SK-N-SH treated with all-trans-retinoic acid at 6 μM for 48 hours (cell line): Measurements from ENCODE around the gene C17orf107.

ENCODE experiments used
- PATZ1 ChIP-seq: fragments of 250-450 bp; sonication (Bioruptor Pico); IDR thresholded peaks from 2 replicates; pipeline ENCODE4 v1.8.0; 2020; ENCODE audit warnings: mild to moderate bottlenecking, moderate library complexity, borderline replicate concordance
- RARB ChIP-seq: fragments of 250-450 bp; sonication (Bioruptor Pico); IDR thresholded peaks from 2 replicates; pipeline ENCODE4 v1.8.0; 2021; ENCODE audit warnings: mild to moderate bottlenecking, moderate library complexity
- ZNF565 ChIP-seq: fragments of 450-650 bp; formaldehyde crosslinking; conservative IDR thresholded peaks from 2 replicates; pipeline ENCODE4 v1.5.0; 2020; ENCODE audit warnings: low read depth, mild to moderate bottlenecking, moderate library complexity

DNA sequence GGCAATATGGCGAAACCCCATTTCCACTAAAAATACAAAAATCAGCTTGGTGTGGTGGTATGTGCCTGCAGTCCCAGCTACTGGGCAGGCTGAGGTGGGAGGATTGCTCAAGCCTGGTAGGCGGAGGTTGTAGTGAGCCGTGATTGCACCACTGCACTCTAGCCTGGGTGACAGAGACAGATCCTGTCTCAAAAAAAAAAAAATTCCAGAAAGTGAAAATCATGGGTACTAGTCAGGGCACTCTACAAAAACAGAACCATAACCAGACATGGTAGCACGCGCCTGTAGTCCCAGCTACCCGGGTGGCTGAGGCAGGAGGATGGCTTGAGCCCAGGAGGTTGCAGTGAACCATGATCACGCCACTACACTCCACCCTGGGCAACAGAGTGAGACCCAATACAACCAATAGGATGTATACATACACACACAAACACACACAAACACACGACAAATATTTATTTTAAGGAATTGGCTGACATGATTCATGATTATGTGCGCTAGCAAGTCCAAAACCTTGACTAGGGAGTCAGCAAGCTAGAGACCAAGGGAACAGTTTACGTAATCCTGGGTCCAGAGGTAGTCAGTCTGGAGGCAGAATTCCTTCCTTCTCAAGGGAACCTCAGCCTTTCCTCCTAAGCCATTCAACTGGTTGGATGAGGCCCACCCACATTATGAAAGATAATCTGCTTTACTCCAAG lies 21.2 kb downstream of the C17orf107 start:
- TF ChIP-seq ZNF565 (CRISPR knock-in tag) (no peak), PATZ1 (CRISPR knock-in tag) (no peak), RARB (CRISPR knock-in tag) (no peak)
